ENCODE data around the gene AMBP.
"Not testable (repeated sequence)": the region's sequence is repeated elsewhere in the genome, so short reads cannot be mapped to it uniquely, and the experiment has no call there.

AMBP gene

GRCh38 chr9:114084282-114085073, 6.4 kb upstream of the AMBP start:
- Histone ChIP-seq H3F3A (ENCODE audit: insufficient read depth, low read length) (no peaks in the 10 kb centered on the region), H3K4me2 (ENCODE audit: low read depth, low read length) (no peak overlapping the region), H3K36me3 (replicated peaks; ENCODE audit: insufficient read depth, low read length) (no peaks in the 10 kb centered on the region), H3K79me2 (ENCODE audit: low read length) (no peaks in the 10 kb centered on the region), H2AFZ (ENCODE audit: low read length) (no peak overlapping the region), H3K9me2 (replicated peaks; ENCODE audit: insufficient read depth, low read length) (no peaks in the 10 kb centered on the region), H3K27me3 (replicated peaks; ENCODE audit: insufficient read depth, low read length) (no peaks in the 10 kb centered on the region), H3K27ac (ENCODE audit: low read length) (no peak overlapping the region), H3K4me3 (ENCODE audit: low read length) (no peak overlapping the region), H3K9ac (ENCODE audit: low read length) (no peak overlapping the region), H4K20me1 (ENCODE audit: insufficient read depth, low read length) (no peaks in the 10 kb centered on the region), H3K9me3 (replicated peaks; ENCODE audit: insufficient read depth, low read length) (no peaks in the 10 kb centered on the region), H3K4me1 (ENCODE audit: low read length) (no peaks in the 10 kb centered on the region)
- DNase-seq, result no peak
- TF ChIP-seq, protein P1, sequence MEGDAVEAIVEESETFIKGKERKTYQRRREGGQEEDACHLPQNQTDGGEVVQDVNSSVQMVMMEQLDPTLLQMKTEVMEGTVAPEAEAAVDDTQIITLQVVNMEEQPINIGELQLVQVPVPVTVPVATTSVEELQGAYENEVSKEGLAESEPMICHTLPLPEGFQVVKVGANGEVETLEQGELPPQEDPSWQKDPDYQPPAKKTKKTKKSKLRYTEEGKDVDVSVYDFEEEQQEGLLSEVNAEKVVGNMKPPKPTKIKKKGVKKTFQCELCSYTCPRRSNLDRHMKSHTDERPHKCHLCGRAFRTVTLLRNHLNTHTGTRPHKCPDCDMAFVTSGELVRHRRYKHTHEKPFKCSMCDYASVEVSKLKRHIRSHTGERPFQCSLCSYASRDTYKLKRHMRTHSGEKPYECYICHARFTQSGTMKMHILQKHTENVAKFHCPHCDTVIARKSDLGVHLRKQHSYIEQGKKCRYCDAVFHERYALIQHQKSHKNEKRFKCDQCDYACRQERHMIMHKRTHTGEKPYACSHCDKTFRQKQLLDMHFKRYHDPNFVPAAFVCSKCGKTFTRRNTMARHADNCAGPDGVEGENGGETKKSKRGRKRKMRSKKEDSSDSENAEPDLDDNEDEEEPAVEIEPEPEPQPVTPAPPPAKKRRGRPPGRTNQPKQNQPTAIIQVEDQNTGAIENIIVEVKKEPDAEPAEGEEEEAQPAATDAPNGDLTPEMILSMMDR (IDR thresholded peaks at IDR 0.05; ENCODE audit: low read length), result no peak
- no peak for TF ChIP-seq EZH2phosphoT487 (IDR thresholded peaks at IDR 0.05; ENCODE audit: low read length)
- no peak for TF ChIP-seq EZH2 (optimal IDR thresholded peaks at IDR 0.05; ENCODE audit: low read depth, low read length)

GRCh38 chr9:114083666-114084065, 5.6 kb upstream of the AMBP start:
- no peak for DNase-seq
- no peak overlapping the region for H2AFZ ChIP-seq (ENCODE audit: low read length)
- TF ChIP-seq, protein P1 (IDR thresholded peaks at IDR 0.05; ENCODE audit: low read length), result no peak
- TF ChIP-seq EZH2phosphoT487 (IDR thresholded peaks at IDR 0.05; ENCODE audit: low read length) (no peak), EZH2 (optimal IDR thresholded peaks at IDR 0.05; ENCODE audit: low read depth, low read length) (no peak)
- H3K9me3 ChIP-seq (replicated peaks; ENCODE audit: insufficient read depth, low read length), result no peaks in the 10 kb centered on the region
- no peaks in the 10 kb centered on the region for H3F3A ChIP-seq (ENCODE audit: insufficient read depth, low read length)
- no peaks in the 10 kb centered on the region for H3K79me2 ChIP-seq (ENCODE audit: low read length)
- no peaks in the 10 kb centered on the region for H3K36me3 ChIP-seq (replicated peaks; ENCODE audit: insufficient read depth, low read length)
- H3K9ac ChIP-seq (ENCODE audit: low read length), result no peak overlapping the region
- H3K27ac ChIP-seq (ENCODE audit: low read length), result no peak overlapping the region
- H3K27me3 ChIP-seq (replicated peaks; ENCODE audit: insufficient read depth, low read length), result no peaks in the 10 kb centered on the region
- H3K4me3 ChIP-seq (ENCODE audit: low read length), result no peak overlapping the region
- H3K4me1 ChIP-seq (ENCODE audit: low read length), result no peaks in the 10 kb centered on the region
- no peaks in the 10 kb centered on the region for H3K9me2 ChIP-seq (replicated peaks; ENCODE audit: insufficient read depth, low read length)
- no peaks in the 10 kb centered on the region for H4K20me1 ChIP-seq (ENCODE audit: insufficient read depth, low read length)
- H3K4me2 ChIP-seq (ENCODE audit: low read depth, low read length), result no peak overlapping the region

- not testable (repeated sequence) for H4K20me1 ChIP-seq (ENCODE audit: insufficient read depth, low read length); H3K4me3 ChIP-seq (ENCODE audit: low read length); H3K9me2 ChIP-seq (replicated peaks; ENCODE audit: insufficient read depth, low read length); DNase-seq; H3F3A ChIP-seq (ENCODE audit: insufficient read depth, low read length); H3K9me3 ChIP-seq (replicated peaks; ENCODE audit: insufficient read depth, low read length); H3K9ac ChIP-seq (ENCODE audit: low read length); H3K36me3 ChIP-seq (replicated peaks; ENCODE audit: insufficient read depth, low read length); H3K4me1 ChIP-seq (ENCODE audit: low read length); H2AFZ ChIP-seq (ENCODE audit: low read length); H3K27me3 ChIP-seq (replicated peaks; ENCODE audit: insufficient read depth, low read length); H3K79me2 ChIP-seq (ENCODE audit: low read length); H3K27ac ChIP-seq (ENCODE audit: low read length); H3K4me2 ChIP-seq (ENCODE audit: low read depth, low read length)
Measured at GRCh38 chr9:114082763-114083412, 4.8 kb upstream of the AMBP start.

All from MM.1S (cell line).